Amniotic stem cell (primary cell): ENCODE data around the gene C13orf42.
A peak's percentile ranks its signal among the peaks of the same experiment; 100 is the strongest.
"Not testable (repeated sequence)": the region's sequence is repeated elsewhere in the genome, so short reads cannot be mapped to it uniquely, and the experiment has no call there.

Experiments
- DNase-seq: peaks from one replicate; lab custom pipeline; 2025; lab: John Stamatoyannopoulos, UW

The C13orf42 gene

DNA sequence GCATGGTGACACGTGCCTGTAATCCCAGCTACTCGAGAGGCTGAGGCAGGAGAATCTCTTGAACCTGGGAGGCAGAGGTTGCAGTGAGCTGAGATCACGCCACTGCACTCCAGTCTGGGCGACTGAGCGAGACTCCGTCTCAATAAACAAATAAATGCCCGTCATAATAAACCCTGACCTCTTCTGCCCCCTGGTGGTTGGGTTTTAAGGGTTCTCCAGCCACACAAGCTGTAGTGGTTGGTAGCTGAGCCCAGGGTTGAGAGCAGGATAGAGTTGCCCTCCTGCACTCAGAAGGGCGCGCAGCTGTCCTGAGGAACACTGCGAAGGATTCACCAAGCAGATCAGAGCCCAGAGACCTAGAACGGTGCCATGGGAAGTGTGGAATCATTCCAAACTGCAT, 9.8 kb upstream of the C13orf42 start:
- DNase-seq = not testable (repeated sequence)

DNA sequence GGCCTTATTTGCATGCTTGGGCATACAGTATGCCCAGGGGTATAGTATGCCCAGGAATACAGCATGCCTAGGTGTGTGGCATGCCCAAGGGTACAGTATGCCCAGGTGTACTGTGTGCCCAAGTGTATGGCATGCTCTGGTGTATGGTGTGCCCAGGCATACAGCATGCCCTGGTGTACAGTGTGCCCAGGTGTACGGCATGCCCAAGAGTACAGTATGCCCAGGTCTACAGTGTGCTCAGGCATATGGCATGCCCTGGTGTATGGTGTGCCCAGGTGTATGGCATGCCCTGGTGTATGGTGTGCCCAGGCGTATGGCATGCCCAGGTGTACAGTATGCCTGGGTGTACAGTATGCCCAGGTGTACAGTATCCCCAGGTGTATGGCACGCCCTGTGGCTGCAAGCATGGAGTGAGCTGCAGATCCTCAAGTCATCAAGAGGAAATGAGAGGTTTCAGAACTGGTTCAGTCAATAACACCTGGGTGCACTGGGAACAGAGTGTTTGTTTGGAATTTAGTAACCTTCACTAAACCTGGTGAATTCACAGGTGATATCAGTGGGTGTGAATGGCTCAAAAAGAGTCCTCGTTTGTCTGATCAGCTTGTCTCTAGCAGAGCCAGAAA, 7.8 kb upstream of the C13orf42 start:
- DNase-seq = no peak

DNA sequence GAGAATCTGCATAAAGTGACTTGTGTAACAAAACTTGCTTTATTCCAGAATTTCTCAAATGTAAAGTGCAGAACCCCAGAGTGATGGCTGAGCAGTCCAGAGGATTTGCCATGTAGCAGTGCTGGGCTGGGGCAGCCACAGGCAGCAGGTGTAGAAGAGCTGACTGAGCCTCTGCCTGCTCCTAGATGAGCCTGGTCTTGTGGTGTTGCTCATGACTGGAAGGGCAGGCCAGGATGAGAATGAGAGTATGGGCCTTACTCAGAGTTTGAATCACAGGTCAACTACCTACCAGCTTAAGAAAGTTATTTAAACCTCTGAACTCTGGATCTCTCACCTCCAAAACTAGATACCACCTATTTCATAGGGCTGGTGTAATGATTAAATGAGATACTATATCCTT, 2.9 kb upstream of the C13orf42 start:
- DNase-seq = no peak

DNA sequence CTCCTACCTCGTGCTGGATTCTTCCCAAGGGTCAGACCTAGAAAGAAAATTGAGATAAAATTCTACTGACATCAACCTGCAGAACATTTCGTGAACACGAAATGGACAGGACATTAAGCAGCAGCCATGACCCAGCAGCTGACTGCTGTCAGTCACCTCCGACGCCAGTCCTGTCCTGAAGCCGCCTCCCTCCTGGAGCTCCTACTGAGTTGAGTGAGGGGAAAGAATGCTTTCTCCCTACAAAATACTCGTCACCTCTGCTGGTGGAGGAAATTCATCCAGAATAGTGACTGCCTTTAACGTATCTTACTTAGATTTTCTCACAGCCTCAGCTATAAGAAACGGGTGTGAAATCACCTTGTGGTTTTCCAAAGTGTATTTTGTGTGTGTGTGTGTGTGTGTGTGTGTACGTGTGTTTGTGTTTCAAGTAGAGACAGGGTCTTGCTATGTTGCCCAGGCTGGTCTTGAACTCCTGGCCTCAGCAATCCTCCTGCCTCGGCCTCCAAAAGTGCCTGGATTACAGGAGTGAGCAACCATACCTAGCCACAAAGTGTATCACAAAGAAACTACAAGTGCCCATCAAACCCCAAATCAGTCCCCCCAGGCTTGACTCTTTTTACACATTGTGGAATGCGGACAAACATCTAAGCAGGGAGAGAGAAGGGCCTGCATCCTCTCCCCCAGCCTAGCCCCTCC, 2.3 kb upstream of the C13orf42 start:
- no peak for DNase-seq

DNA sequence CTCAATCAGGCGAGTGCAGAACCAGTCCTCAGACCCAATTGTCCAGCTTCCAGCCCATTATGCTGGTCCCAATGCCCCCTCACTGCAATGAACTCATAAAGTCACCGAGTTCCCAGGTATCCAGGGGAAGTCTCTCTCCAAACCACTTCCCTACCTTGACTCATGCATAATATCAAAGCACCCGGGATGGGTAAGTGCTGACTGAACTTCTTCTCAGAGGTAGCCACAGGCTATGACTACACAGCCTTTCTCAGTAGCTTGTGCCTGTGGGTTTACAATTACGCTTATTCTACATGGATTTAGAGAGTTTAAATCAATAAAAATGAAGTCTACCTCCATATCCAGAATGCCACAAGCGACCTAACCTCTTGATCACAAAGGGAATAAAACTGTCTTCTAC, 1.7 kb upstream of the C13orf42 start:
- DNase-seq = no peak

DNA sequence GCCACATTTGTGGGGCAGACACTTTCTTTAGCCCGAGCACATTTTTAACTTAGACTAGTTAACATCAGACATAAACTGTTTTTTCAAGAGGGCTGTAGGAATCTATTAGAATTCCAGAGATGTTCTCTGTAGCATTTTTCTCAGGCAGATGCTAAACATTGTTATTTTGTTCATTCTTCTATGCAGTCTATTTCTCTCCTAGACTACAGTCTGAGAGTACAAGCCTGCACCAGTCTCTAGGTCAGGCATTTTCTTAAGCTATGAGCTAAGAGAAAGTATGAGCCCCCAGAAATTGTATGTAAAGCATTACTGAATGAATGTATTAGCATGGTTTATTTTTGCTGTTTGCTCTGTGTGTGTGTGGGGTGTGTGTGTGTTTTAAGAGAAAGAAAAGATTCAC, 923 bp upstream of the C13orf42 start:
- no peak for DNase-seq

DNA sequence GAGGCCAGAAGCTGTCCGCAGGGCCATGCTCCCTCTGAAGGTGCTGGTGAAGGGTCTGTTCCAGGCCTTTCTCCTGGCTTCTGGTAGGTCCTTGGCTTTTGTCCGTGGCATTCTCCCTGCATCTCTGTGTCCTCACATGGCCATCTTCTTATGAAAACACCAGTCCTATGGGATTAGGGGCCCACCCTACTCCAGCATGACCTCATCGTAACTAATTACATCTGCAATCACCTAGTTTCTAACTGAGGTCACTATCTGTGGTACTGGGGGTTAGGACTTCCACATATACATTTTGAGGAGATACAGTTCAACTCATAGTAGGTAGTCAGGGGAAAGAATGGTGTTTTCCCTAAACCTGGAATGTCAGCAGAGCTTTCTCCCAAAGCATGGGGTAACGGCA, 3.1 kb downstream of the C13orf42 start:
- DNase-seq = no peak

DNA sequence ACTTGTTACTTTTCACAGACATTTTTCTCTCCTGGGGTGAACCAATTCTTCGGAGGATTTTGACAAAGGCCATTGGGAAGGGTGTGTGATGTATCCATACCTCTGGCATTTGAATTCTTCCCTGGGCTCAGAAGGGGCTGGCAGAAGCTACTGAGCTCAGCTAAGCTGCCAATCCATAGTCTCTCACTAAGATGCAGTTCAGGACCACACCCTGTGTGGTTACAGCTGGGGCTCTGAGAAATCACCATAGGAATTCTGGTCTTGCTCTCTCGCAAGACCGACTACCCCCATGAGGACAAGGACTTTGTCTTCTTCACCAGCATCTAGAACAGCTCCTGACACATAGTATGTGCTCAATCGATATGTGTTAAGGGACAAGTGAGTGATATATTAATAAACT, 6.0 kb downstream of the C13orf42 start:
- no peak for DNase-seq

DNA sequence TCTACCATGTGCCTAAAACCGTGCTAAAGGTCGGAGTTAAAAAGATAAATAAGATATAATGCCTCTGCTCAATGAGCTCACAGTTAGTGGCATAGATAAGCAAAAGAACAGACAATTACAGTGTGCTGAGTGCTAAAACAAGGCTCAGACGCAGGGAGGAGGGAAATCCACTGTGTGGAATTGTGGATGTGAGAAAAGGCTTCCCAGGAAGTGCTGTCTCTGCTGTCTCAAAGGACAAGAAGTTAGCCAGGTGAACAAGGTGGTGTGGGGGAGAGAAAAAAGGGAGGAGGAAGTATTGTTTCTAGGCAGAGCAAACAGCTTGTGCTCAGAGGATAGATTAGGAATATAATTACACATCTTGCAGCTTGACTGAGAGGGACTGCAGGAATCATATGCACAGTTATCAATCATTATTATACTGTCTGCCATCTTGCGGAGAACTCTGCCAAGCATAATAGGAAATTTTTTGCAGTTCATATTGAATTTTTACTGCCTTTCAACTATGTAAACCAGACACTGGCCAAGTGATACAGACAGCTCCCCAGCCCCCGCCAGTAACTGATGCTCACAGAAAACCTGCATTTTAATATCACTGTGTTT, 9.3 kb downstream of the C13orf42 start:
- no peak for DNase-seq

DNA sequence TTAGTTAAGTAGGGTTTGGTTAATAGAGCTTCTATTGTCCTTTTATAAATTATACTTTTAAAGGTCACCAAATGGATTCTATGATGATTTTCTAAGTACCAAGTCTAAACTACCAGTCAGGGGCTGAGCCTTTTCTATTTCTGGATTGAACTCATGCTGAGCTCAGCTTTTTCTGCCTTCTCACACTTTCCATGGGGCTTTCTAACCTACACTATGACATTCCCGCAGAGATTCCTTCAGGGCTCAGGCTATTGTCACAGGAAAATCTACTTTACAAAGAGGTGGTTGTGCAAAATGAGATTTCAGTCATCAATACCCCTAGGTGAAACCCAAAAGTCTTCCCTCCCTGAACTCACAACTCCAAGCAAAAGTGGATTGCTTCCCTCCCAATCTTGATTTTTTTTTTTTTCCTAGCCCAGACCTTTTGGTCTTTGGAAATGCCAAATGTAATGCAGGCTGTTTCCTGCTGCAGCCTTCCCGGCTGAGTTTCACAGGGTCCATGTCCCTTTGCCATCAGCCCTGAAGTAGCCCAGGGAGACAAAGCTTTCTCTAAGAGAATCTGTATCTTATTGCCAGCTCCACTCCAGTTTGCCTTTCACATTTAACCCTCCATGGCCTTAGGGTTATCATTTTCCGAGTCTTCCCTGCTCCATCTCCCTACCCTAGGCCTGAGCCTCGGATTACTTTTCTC, 13.6 kb downstream of the C13orf42 start:
- no peak for DNase-seq

DNA sequence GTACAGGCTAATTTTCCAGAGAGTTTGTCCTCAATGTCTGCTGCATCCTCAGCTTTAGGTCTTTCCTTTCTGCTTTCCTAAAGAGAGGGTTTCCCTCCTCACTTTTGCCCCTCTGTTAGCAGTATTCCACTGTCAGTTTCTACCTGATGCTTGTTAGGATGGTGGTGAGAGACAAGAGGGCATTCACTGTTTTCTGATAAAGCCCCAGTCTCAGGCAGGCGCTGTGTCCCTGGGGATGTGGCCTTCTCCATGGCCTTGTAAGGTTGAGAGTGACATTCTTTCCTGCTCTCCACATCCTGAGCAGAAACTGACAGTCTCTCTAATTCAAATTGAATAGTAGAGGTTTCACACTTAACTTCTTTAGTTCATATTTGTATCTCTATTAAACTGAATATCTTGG, 14.9 kb downstream of the C13orf42 start:
- no peak for DNase-seq

DNA sequence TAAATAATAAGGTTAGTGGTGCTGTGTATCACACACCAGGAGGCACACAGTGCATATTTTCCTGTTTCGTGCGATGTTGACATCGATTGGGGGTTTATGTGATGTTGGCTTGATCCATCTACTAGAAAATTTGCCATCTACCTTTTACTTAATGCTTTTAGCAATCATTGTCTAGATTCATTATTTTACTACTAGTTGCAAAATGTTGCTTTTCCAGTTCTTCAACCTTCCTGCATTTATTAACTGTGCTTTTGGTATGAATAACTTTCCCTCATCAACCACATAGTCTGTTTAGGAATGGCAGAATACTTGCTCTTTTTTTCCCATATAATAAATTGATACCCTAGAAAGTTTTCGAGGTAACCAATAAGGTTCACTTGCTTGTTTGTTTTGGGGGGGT, 17.5 kb downstream of the C13orf42 start:
- DNase-seq = no peak

DNA sequence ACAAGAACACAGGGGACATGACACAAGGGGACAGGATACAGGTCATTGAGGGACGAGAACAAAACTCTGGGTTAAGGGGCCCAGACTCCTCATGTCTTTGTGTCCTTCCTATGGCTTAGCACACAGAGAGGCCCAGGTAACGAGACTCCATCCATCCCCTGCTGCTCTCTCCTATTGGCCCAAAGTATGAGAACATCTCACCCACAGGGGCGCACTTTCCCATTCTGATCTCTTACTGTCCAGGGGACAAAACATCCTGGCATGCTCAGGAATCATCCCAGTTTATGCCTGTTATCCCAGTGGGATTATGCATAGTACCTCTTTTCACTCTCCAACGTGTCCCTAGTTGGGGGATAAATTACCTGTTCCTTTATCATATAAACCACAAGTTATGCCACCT, 19.2 kb downstream of the C13orf42 start:
- no peak for DNase-seq

DNA sequence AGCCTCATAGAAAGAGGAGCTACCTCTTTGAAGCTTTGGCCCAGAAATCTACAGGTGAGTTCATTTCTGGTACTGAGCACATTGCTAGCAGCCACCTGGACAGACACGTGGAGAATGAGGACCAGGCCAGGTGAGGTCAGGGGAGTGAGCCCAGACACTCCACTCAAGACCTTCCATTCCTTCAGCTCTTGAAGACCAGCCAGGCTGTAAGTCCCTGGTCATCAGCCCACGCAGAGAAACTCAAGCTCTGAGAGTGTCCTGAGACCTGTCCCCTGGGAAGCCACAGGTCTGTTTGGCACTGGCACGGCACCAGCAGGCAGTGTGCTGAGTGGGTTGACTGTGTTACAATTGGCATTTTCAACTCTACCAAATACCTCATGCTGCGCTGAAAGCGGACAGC, 27.4 kb downstream of the C13orf42 start:
- no peak for DNase-seq

DNA sequence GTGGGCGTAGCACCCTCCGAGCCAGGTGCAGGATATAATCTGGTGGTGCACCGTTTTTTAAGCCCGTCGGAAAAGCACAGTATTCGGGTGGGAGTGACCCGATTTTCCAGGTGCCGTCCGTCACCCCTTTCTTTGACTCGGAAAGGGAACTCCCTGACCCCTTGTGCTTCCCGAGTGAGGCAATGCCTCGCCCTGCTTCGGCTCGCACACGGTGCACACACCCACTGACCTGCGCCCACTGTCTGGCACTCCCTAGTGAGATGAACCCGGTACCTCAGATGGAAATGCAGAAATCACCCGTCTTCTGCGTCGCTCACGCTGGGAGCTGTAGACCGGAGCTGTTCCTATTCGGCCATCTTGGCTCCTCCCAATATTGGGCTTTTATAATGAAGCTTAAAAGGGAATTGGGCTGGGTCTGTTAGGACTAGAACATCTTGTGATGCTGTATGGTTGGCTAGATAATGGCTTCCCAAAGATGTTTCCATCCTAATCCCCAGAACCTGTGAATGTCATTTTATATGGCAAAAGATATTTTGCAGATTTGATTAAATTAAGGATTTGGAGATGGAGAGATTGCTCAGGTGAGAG, 30.5 kb downstream of the C13orf42 start:
- DNase-seq = not testable (repeated sequence)

DNA sequence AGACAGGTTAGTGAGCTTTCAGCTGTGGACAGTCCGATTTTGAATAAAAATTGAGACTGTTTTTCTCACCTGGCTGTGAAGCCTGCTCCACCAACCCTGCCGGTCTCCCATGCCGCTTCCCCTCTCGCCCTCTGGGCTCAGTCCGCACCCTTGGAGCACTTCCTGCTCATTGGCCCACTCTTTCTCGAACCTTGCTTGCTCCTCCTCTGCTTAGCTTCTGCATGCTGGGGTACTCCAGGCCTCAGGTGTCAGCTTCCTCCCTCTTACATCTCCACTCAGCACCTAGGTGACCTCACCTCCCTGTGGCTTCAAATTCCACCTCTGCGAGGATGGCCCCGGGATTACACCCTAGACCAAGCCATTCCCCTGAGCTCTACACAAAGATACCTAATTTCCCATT, 39.6 kb downstream of the C13orf42 start:
- DNase-seq = no peak

DNA sequence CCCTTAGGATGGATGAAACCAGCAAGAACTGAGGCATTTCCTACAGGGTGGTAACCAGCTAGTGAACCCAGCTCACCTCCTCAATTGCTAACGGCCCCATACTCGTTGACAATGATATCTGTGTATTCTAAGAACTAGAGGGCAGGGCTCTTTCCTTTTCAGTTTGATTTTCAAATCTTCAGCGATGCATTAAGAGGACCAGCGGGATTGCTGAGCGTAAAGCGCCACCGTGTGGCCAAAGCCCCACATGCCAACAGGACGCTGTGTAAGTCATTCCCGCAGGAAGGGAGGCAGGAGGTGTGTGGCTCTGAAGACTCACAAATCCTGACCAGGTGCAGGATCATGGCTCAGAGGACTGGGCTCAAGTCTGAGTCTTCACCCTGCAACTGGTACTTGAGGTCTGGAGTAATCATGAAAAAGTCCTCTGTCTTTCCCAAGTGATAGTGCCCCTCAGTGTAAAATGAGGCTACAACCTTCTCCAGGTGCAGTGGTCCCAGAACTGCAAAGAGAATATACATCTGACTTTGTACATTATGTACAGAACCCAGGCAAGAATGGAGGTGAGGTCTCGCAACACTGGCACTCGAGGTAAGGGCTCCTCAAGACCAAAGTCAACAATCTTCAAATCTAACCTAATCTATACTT, 40.9 kb downstream of the C13orf42 start:
- peak; percentile 47 for DNase-seq

DNA sequence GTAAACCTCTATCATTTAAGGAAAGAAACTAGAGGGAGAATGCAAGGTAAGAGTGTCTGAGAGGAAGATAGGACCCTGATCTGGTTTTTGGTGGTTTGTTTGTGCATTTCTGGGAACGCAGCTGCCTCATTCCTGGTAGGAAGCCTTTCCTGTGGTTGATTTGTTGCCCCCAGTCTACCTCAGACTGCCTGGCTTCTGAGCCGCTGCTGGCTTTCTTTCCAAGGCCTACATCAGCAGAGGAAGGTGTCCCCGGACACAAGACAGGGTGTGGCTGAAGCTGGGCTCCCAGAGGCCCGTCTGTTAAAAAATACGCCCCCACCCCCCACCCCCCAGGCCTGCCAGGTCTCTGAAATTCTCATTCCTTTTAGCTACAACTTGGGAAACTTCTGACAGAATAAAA, 42.6 kb downstream of the C13orf42 start:
- no peak for DNase-seq

DNA sequence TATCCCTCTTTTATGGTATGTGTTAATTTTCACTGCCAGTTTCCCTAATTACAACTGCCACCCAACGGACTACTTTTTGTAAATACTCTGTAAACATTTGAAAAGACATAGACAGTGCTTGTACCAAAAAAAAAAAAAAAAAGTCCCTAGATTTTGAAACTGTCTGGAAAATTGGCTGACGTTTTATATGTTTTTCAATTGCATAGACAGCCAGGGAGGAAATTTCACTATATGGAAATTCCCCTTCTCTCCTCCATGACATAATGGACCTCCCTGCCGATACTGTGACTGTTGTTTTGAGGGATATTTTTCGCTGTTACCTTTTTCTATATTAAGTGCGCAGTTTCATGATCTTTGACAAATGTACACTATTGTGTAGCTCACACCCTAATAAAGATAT, 43.4 kb downstream of the C13orf42 start:
- DNase-seq = no peak

DNA sequence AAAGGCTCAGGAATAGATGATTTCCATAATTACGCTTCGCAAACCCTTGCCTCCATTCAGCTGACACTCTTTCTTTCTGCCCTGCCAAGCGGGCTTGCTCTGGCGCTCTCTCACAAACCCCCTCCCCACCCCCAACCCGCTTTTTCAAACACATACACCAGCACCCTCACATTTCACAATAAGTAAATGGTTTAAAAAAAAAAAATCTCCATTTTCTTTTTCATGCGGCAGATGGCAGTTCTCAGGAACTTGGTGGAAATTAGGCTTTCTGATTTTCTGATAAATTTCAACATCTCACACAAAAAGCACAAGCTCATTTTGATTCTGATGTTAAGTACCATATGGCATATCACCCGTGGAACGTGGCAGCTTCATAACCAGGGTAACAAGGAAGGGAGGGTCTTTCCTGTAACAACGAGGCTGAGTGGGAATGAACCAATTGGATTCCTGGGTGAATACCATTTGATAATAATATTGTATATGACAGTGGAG, 43.8 kb downstream of the C13orf42 start:
- no peak for DNase-seq

DNA sequence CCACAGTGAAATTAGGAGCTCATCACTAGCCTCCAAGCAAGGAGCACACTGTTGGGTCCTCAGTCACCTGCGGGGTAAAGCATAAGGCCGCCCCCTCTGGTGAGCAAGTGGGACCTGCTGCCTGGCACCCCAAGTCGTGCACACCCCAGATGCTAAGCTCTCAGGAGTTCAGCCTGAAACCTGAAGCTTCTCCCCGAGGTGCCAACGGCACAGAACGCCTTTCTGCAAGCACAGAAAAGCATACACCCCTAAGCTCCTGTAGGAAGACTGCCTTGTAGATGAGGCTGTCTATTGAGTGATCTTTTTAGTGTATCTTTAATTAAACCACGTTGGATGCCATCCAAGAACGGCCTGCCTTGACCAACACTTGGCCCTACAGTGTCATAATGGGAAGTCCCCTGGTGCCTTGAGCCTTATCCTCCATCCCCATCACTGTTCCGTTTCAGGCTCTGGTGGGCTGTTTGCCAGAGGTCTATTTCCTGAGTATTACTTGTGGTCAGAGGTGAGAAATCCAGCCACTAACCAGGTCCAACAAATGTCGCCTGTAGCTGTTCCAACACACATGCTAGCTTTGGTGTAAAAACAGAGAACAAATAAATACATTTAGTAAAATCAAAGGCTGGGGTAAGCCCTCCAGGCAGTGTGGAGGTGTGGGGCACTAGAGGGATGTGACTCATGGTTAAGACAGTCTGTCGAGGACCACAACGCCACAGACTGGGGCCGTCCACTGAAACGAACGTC, 44.8 kb downstream of the C13orf42 start:
- DNase-seq = no peak
